Stimulated activated CD8-positive, alpha-beta memory T cell treated with anti-CD3 and anti-CD28 coated beads, Interleukin-2, amount 100 ng/mL, for 48 hours (primary cell): ENCODE measurements around the gene PPP4R2.

ENCODE experiments used
- DNase-seq, 2 donors: peaks; one replicate each; pipeline ENCODE4 v3.0.0-alpha.2; 2020; ENCODE audit warnings: low read depth in 2 of 2

PPP4R2 gene, protein sequence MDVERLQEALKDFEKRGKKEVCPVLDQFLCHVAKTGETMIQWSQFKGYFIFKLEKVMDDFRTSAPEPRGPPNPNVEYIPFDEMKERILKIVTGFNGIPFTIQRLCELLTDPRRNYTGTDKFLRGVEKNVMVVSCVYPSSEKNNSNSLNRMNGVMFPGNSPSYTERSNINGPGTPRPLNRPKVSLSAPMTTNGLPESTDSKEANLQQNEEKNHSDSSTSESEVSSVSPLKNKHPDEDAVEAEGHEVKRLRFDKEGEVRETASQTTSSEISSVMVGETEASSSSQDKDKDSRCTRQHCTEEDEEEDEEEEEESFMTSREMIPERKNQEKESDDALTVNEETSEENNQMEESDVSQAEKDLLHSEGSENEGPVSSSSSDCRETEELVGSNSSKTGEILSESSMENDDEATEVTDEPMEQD

GRCh38 chr3:72996473-72997333 lies at the start of gene PPP4R2:
TSS of gene PPP4R2 (plus strand) at chr3:72996811. CDS start at chr3:72997038, 227 bp downstream.
- DNase-seq, result peak; percentile 78 to 88

DNA sequence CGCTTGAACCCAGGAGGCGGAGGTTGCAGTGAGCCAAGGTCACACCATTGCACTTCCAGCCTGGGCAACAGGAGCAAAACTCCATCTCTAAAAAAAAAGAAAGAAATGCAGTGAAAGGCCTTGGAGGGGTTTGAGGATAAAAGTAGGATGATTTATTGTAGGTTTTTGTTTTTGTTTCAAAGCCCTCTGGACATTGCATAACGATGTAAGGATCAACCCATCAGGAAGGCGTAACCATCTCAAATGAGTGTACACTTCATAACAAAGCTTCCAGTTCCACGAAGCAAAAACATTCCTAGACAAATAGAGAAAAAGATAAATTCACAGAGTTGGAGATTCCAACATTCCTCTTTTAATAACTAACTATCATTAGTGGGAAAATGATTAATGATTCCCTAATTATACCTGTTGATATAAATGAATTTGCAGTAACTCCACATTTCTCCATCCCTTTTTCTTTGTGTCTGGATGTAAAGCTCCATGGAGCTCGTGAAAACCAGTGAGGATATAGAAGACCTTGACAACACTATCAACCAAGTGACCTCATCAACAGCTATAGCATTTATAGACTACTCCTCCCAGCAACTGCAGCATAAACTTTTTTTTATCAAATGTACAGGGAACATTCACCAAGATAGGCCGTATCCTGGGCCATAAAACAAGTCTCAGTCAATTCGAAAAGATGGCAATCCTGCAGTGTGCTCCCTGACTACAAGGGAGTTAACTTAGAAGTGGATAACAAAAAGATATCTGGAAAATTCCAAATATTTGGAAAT lies 48.7 kb upstream of the PPP4R2 start:
- DNase-seq, result no peak

DNA sequence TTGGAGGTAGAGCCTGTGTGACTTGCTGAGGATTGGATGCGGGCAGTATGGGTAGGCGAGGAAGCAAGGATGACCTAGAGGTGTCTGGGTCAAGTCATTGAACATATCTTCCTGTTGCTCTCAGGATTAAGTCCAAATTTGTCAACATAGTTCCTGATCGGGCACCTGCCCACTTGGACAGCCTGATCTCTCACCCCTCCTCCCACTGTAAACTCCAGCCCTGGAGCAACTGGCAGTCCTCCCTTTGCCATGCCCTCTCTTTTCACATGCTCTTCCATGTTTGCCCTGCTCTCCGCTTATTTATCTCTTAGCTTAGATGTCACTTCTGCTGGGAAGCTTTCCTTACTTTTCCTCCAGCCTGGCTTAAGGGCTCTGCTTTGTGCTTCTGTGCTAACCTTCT lies 47.6 kb upstream of the PPP4R2 start:
- DNase-seq, result no peak

DNA sequence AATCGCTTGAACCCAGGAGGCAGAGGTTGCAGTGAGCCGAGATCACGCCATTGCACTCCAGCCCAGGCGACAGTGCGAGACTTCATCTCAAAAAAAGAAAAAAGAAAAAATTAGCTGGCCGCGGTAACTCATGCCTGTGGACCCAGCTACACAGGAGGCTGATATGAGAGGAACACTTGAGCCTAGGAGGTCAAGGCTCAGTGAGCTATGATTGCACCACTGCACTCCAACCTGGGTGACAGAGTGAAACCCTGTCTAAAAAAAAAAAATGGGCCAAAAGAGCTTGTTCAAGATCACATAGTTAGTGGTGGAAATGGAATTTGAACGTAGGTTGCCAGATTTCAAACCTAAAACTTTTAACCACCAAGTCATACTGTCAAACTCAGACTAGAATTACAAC lies 46.2 kb upstream of the PPP4R2 start:
- no peak for DNase-seq

- no peak for DNase-seq
Measured at GRCh38 chr3:72950801-72951200, 45.8 kb upstream of the PPP4R2 start.

- DNase-seq, result no peak
Measured at GRCh38 chr3:72951259-72951722, 45.3 kb upstream of the PPP4R2 start.

DNA sequence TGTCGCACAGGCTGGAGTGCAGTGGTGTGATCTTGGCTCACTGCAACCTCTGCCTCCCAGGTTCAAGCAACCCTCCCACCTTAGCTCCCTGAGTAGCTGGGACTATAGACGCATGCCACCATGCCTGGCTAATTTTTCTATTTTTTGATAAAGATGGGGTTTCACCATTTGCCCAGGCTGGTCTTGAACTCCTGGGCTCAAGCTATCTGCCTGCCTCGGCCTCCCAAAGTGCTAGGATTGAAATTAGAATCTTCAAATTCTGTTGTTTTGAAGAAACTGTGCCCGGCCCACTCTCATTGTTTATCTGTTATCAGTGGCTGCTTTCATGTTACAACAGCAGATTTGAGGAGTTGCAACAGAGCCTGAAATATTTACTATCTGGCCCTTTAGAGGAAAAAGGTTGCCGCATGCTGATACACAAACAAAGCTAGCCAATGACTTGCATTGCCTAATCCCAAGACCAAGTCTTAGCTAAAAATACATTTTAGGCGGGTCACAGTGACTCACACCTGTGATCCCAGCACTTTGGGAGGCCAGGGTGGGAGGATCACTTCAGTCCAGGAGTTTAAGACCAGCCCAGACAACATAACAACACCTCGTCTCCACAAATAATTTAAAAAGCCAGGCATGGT lies 43.2 kb upstream of the PPP4R2 start:
- DNase-seq, result no peak

- DNase-seq, result no peak
Measured at GRCh38 chr3:72957297-72957696, 39.3 kb upstream of the PPP4R2 start.

- no peak for DNase-seq
Measured at GRCh38 chr3:72959336-72959735, 37.3 kb upstream of the PPP4R2 start.

DNA sequence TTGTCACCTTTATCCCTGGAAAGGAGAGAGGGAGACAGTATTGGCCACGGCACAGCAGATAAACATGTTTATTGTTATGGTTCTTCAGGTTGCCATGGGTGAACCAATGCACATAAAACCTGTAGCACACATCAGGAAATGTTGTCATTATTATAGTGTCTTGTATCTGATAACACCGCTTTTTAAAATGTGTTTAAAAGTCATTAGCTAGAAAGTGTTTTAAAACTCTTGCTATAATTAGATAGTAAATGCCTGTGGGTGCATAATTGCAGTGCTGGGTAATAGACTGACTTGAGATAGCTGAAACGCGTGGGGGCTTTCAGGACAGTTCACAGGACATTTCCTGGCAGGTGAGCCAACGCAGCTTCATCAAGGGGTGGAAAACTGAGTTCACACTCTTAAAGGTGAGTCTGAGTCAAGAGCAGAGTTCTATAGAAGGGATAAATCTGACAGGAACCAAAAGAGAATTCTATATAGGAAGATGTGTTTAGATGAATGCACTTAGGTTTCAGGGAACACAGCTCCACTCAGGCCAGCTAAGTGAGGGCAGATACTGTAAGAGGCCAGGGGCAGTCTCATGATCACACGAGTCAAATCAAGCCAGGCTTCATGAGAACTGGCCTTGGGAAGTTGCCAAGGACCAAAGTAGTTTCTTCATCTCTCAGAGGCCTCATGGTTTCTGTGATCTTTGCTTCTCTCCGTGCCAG lies 35.6 kb upstream of the PPP4R2 start:
- DNase-seq, result no peak

DNA sequence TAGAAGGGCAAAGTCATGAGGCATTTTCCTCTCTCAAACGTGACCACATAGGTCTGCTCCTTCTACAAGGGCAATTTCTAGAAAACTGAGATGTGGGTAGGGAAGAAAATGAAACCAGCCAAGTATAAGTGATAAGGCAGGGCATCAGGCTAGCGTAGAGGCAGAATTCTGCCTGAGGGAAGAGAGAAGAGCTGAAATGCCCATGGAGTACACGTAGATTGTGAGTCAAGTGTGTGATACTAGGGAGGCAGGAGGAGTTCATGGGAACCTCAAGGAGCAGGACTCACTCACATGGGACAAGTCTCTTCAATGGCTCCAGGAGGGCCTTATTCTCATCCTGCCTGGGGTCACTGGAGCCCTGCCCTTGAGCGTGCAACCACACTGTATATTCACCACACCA lies 34.9 kb upstream of the PPP4R2 start:
- no peak for DNase-seq

- no peak for DNase-seq
Measured at GRCh38 chr3:72962317-72962716, 34.3 kb upstream of the PPP4R2 start.

GRCh38 chr3:72964633-72965032 lies 32.0 kb upstream of the PPP4R2 start:
- DNase-seq, result no peak

DNA sequence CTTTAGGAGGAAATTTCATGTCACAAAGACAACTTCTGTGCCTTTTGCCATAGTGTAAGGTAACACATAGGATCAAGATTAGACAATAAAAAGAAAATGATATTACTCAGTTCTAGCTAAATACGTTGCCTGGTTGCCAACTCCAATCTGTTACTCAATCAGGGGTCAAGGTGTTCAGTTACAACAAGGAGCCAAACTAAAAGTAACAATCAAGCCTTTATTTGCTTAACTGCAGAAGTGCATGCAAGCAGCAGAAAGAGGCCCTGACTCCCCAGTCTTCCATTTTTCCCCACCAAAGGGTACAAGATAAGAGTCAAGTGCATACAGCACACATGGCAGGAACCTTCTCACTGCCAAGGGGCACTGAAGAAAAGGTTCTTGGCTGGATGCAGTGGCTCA lies 28.3 kb upstream of the PPP4R2 start:
- no peak for DNase-seq

GRCh38 chr3:72969766-72970165 lies 26.8 kb upstream of the PPP4R2 start:
- no peak for DNase-seq

GRCh38 chr3:72970942-72971341 lies 25.7 kb upstream of the PPP4R2 start:
- DNase-seq, result no peak

- no peak for DNase-seq
Measured at GRCh38 chr3:72972706-72973030, 23.9 kb upstream of the PPP4R2 start.

DNA sequence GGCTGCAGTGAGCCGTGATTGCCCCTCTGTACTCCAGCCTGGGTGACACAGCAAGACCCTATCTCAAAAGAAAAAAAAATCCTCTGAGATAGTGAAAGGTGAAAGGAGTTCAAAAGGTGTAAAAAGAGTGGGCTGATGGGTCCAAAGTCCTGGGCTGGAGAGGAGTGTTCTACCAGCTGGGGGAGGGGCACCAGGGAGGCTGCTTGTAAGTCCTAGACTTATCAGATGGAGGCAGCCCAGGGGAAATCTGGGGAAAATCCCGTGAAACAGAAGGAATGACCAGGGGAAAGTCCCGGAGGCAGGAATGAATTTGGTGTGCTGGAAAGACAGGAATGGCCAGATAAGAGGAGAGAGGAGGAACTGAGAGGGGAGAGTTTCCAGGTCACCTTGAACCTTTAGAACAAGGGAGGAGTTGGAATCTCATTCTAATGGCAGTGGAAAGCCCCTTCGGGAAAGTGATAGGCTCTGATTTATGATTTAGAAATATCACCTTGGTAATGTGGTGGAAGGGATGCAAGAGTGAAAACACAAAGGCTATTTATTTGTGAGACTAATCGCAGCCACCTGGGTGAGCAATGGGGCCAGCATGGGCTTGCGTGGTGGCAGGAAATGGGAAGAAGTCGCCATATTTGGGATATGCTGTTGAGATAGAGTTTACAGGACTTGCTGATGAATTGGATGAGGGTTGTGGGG lies 23.4 kb upstream of the PPP4R2 start:
- DNase-seq, result no peak

- no peak for DNase-seq
Measured at GRCh38 chr3:72973786-72974185, 22.8 kb upstream of the PPP4R2 start.

- DNase-seq, result no peak
Measured at GRCh38 chr3:72974956-72975355, 21.7 kb upstream of the PPP4R2 start.
